Stimulated activated CD8-positive, alpha-beta memory T cell treated with anti-CD3 and anti-CD28 coated beads, Interleukin-15, amount 100 ng/mL, for 4 hours (primary cell): ENCODE measurements around the gene TRPM3.

ENCODE experiments used
- DNase-seq, 2 donors: peaks; one replicate each; pipeline ENCODE4 v3.0.0-alpha.2; 2020; ENCODE audit warnings: low read depth in 2 of 2

TRPM3 gene

GRCh38 chr9:71121275-71122021 lies at the start of gene TRPM3:
TRPM3 (minus strand) TSS chr9:71121621; CDS start chr9:71121354, 267 bp downstream.
- no peak for DNase-seq

- no peak for DNase-seq
These were observed 47.0 kb upstream of the TRPM3 start for GRCh38 chr9:71168418-71168817.

GRCh38 chr9:71162126-71162525 lies 40.7 kb upstream of the TRPM3 start:
- DNase-seq: no peak

GRCh38 chr9:71157731-71158130 lies 36.3 kb upstream of the TRPM3 start:
- DNase-seq: no peak

- no peak for DNase-seq
These were observed 25.9 kb upstream of the TRPM3 start for GRCh38 chr9:71147368-71147767.

GRCh38 chr9:71146511-71146910 lies 25.1 kb upstream of the TRPM3 start:
- DNase-seq: no peak

GRCh38 chr9:71145179-71145578 lies 23.8 kb upstream of the TRPM3 start:
- no peak for DNase-seq

- no peak for DNase-seq
These were observed 23.1 kb upstream of the TRPM3 start for GRCh38 chr9:71144495-71144894.

GRCh38 chr9:71136696-71137095 lies 15.3 kb upstream of the TRPM3 start:
- no peak for DNase-seq

- DNase-seq: no peak
These were observed 9.7 kb upstream of the TRPM3 start for GRCh38 chr9:71131145-71131544.

- DNase-seq: no peak
These were observed 9.1 kb upstream of the TRPM3 start for GRCh38 chr9:71130521-71130920.

GRCh38 chr9:71128796-71129195 lies 7.4 kb upstream of the TRPM3 start:
- DNase-seq: no peak

GRCh38 chr9:71127301-71127700 lies 5.9 kb upstream of the TRPM3 start:
- no peak for DNase-seq

- no peak for DNase-seq
These were observed 1.0 kb upstream of the TRPM3 start for GRCh38 chr9:71122421-71122820.

- no peak for DNase-seq
These were observed 528 bp upstream of the TRPM3 start for GRCh38 chr9:71122022-71122275.

GRCh38 chr9:71120501-71121247 lies 747 bp downstream of the TRPM3 start:
- no peak for DNase-seq

GRCh38 chr9:71119746-71120145 lies 1.7 kb downstream of the TRPM3 start:
- DNase-seq: no peak

- DNase-seq: no peak
These were observed 3.1 kb downstream of the TRPM3 start for GRCh38 chr9:71118324-71118723.

- DNase-seq: no peak
These were observed 5.9 kb downstream of the TRPM3 start for GRCh38 chr9:71115448-71115975.

- no peak for DNase-seq
These were observed 8.6 kb downstream of the TRPM3 start for GRCh38 chr9:71112866-71113265.

GRCh38 chr9:71108937-71109336 lies 12.5 kb downstream of the TRPM3 start:
- no peak for DNase-seq

GRCh38 chr9:71106992-71107391 lies 14.4 kb downstream of the TRPM3 start:
- no peak for DNase-seq

- no peak for DNase-seq
These were observed 16.2 kb downstream of the TRPM3 start for GRCh38 chr9:71105192-71105591.
